ENCODE measurements around the gene PAN3.

Gene PAN3

DNA sequence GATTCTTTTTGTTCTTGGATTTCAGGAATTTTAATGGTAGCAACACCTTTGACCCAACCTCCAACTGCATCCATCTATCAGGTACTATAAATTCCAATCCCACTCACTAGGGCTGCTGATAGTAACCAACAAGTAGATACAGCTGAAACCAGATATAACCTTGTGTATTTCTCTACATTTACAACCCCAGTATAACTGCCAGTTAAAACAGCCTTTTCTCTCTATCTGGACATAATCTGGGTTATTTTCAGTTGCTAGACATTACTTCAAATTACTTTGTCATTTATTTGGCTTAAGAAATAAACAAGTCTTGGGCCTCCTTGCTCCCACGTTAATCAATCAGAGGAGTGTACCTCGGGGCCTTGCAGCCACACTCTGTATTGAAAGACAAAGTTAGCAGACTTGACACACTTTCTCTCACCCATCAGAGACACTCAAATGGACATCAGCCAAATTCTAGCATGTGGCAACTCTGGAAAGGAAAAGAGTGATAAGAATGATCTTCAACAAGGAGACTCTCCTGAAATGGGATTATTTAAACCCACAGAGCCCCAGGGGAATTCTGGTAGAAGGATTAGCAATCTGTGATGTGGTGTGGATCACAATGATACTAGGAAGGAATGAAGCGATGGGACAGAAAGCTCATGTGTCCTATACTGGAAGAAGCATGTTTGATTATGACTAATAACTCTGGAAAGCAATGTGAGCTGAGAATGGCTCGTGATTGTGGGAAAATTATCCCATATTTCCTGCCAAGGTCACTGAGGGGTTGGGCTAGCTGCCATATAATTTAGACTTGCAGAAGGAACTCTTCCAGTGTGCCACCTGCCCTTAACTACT is 199.0 kb downstream of the PAN3 start:
- H3K27ac ChIP-seq (replicated peaks), result no peak overlapping the region
- TF ChIP-seq SPI1 (IDR thresholded peaks at IDR 0.05; ENCODE audit: borderline replicate concordance, low read depth), result no peak
- TF ChIP-seq, protein P1, sequence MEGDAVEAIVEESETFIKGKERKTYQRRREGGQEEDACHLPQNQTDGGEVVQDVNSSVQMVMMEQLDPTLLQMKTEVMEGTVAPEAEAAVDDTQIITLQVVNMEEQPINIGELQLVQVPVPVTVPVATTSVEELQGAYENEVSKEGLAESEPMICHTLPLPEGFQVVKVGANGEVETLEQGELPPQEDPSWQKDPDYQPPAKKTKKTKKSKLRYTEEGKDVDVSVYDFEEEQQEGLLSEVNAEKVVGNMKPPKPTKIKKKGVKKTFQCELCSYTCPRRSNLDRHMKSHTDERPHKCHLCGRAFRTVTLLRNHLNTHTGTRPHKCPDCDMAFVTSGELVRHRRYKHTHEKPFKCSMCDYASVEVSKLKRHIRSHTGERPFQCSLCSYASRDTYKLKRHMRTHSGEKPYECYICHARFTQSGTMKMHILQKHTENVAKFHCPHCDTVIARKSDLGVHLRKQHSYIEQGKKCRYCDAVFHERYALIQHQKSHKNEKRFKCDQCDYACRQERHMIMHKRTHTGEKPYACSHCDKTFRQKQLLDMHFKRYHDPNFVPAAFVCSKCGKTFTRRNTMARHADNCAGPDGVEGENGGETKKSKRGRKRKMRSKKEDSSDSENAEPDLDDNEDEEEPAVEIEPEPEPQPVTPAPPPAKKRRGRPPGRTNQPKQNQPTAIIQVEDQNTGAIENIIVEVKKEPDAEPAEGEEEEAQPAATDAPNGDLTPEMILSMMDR (IDR thresholded peaks at IDR 0.05; ENCODE audit: insufficient read depth, low read length), result no peak
- TF ChIP-seq POLR2AphosphoS5 (IDR thresholded peaks at IDR 0.05; ENCODE audit: low read depth), result no peak
- TF ChIP-seq, protein P2, sequence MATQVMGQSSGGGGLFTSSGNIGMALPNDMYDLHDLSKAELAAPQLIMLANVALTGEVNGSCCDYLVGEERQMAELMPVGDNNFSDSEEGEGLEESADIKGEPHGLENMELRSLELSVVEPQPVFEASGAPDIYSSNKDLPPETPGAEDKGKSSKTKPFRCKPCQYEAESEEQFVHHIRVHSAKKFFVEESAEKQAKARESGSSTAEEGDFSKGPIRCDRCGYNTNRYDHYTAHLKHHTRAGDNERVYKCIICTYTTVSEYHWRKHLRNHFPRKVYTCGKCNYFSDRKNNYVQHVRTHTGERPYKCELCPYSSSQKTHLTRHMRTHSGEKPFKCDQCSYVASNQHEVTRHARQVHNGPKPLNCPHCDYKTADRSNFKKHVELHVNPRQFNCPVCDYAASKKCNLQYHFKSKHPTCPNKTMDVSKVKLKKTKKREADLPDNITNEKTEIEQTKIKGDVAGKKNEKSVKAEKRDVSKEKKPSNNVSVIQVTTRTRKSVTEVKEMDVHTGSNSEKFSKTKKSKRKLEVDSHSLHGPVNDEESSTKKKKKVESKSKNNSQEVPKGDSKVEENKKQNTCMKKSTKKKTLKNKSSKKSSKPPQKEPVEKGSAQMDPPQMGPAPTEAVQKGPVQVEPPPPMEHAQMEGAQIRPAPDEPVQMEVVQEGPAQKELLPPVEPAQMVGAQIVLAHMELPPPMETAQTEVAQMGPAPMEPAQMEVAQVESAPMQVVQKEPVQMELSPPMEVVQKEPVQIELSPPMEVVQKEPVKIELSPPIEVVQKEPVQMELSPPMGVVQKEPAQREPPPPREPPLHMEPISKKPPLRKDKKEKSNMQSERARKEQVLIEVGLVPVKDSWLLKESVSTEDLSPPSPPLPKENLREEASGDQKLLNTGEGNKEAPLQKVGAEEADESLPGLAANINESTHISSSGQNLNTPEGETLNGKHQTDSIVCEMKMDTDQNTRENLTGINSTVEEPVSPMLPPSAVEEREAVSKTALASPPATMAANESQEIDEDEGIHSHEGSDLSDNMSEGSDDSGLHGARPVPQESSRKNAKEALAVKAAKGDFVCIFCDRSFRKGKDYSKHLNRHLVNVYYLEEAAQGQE (IDR thresholded peaks at IDR 0.05; ENCODE audit: insufficient replicate concordance, low read depth), result no peak
- TF ChIP-seq GABPA (IDR thresholded peaks at IDR 0.05; ENCODE audit: low read depth), result no peak
- no peak for DNase-seq (ENCODE audit: low read depth in 1 of 2, low spot score in 1 of 2)
- H3K27me3 ChIP-seq (ENCODE audit: insufficient read depth, poor library complexity, severe bottlenecking), result peaks cover 44% of the 10 kb centered on the region
- H3K4me3 ChIP-seq (replicated peaks; ENCODE audit: insufficient read depth, low read length), result no peak overlapping the region

- no peak for DNase-seq (ENCODE audit: low read depth in 1 of 2, low spot score in 1 of 2)
- no peak overlapping the region for H3K27ac ChIP-seq (replicated peaks)
- no peak overlapping the region for H3K4me3 ChIP-seq (replicated peaks; ENCODE audit: insufficient read depth, low read length)
- H3K27me3 ChIP-seq (ENCODE audit: insufficient read depth, poor library complexity, severe bottlenecking), result peaks cover 45% of the 10 kb centered on the region
- TF ChIP-seq, protein P2 (IDR thresholded peaks at IDR 0.05; ENCODE audit: insufficient replicate concordance, low read depth), result no peak
- no peak for TF ChIP-seq SPI1 (IDR thresholded peaks at IDR 0.05; ENCODE audit: borderline replicate concordance, low read depth)
- no peak for TF ChIP-seq GABPA (IDR thresholded peaks at IDR 0.05; ENCODE audit: low read depth)
- TF ChIP-seq, protein P1 (IDR thresholded peaks at IDR 0.05; ENCODE audit: insufficient read depth, low read length), result no peak
- TF ChIP-seq POLR2AphosphoS5 (IDR thresholded peaks at IDR 0.05; ENCODE audit: low read depth), result no peak
These were observed 199.7 kb downstream of the PAN3 start for GRCh38 chr13:28338006-28338574.

- DNase-seq (ENCODE audit: low read depth in 1 of 2, low spot score in 1 of 2), result no peak
- TF ChIP-seq, protein P2 (IDR thresholded peaks at IDR 0.05; ENCODE audit: insufficient replicate concordance, low read depth), result no peak
- no peak for TF ChIP-seq SPI1 (IDR thresholded peaks at IDR 0.05; ENCODE audit: borderline replicate concordance, low read depth)
- Histone ChIP-seq H3K27me3 (ENCODE audit: insufficient read depth, poor library complexity, severe bottlenecking) (peaks cover 45% of the 10 kb centered on the region), H3K4me3 (replicated peaks; ENCODE audit: insufficient read depth, low read length) (no peak overlapping the region), H3K27ac (replicated peaks) (no peak overlapping the region)
These were observed 200.4 kb downstream of the PAN3 start for GRCh38 chr13:28338742-28339141.
